Astrocyte (in vitro differentiated cells and primary cell): ENCODE results near the gene FADS3. TPM values are rescaled to one million over a fixed set of nuclear protein-coding genes. Genes with fewer than 3 reads are reported as not detected.

Source experiments
- DNase-seq: peaks from one replicate; pipeline ENCODE4 v3.0.0-alpha.2; 2010; ENCODE audit warnings: low read depth
- FAIRE-seq: peaks from 2 replicates; lab custom pipeline; 2011; peaks lifted over from hg19 to GRCh38; lab: Jason Lieb, UNC
- H2AFZ ChIP-seq: 2 replicates; pipeline ENCODE4 v1.6.0; 2012; ENCODE audit warnings: low read depth, low read length, inconsistent platforms
- H3K27ac ChIP-seq: 2 replicates; pipeline ENCODE4 v1.5.1; 2011; ENCODE audit warnings: low read depth, low read length, inconsistent platforms
- H3K27me3 ChIP-seq: 2 replicates; pipeline ENCODE4 v1.6.0; 2011; ENCODE audit warnings: low read length, inconsistent platforms; ENCODE audit not compliant: insufficient read depth
- H3K36me3 ChIP-seq: 2 replicates; pipeline ENCODE4 v1.5.1; 2011; ENCODE audit warnings: low read length, inconsistent platforms; ENCODE audit not compliant: insufficient read depth
- H3K4me1 ChIP-seq: 2 replicates; pipeline ENCODE4 v1.5.1; 2011; ENCODE audit warnings: low read length, inconsistent platforms; ENCODE audit not compliant: insufficient read depth
- H3K4me2 ChIP-seq: 2 replicates; pipeline ENCODE4 v1.6.0; 2012; ENCODE audit warnings: low read length, inconsistent platforms
- H3K4me3 ChIP-seq: 2 replicates; pipeline ENCODE4 v1.5.1; 2011; ENCODE audit warnings: low read depth, mild to moderate bottlenecking, low read length, inconsistent platforms; ENCODE audit not compliant: insufficient read depth
- H3K79me2 ChIP-seq: 2 replicates; pipeline ENCODE4 v1.6.0; 2012; ENCODE audit warnings: mild to moderate bottlenecking, low read length, inconsistent platforms; ENCODE audit not compliant: insufficient read depth
- H3K9ac ChIP-seq: 2 replicates; pipeline ENCODE4 v1.6.0; 2012; ENCODE audit warnings: mild to moderate bottlenecking, low read length, inconsistent platforms
- H3K9me3 ChIP-seq: 2 replicates; pipeline ENCODE4 v1.5.1; 2012; ENCODE audit warnings: low read depth, mild to moderate bottlenecking, low read length, inconsistent platforms; ENCODE audit not compliant: insufficient read depth
- H4K20me1 ChIP-seq: 2 replicates; pipeline ENCODE4 v1.6.0; 2012; ENCODE audit warnings: low read length, inconsistent platforms; ENCODE audit not compliant: insufficient read depth
- H3K27ac Mint-ChIP-seq: one replicate; pipeline ENCODE4 v1.8.0; 2021; ENCODE audit warnings: mild to moderate bottlenecking, mixed read lengths; ENCODE audit not compliant: unreplicated experiment
- H3K27me3 Mint-ChIP-seq: one replicate; pipeline ENCODE4 v1.8.0; 2021; ENCODE audit warnings: low read depth, mixed read lengths; ENCODE audit not compliant: unreplicated experiment
- H3K36me3 Mint-ChIP-seq: one replicate; pipeline ENCODE4 v1.8.0; 2021; ENCODE audit warnings: low read depth, mixed read lengths; ENCODE audit not compliant: unreplicated experiment
- H3K4me1 Mint-ChIP-seq: one replicate; pipeline ENCODE4 v1.8.0; 2021; ENCODE audit warnings: low read depth, mixed read lengths; ENCODE audit not compliant: unreplicated experiment
- H3K4me3 Mint-ChIP-seq: one replicate; pipeline ENCODE4 v1.8.0; 2021; ENCODE audit warnings: mild to moderate bottlenecking, moderate library complexity, mixed read lengths; ENCODE audit not compliant: unreplicated experiment
- H3K9me3 Mint-ChIP-seq: one replicate; pipeline ENCODE4 v1.8.0; 2021; ENCODE audit warnings: mild to moderate bottlenecking, mixed read lengths; ENCODE audit not compliant: unreplicated experiment
- EZH2 ChIP-seq: IDR thresholded peaks from 2 replicates; pipeline ENCODE4 v1.6.1; 2012; ENCODE audit warnings: mild to moderate bottlenecking, low read length, inconsistent platforms; ENCODE audit not compliant: insufficient read depth
- total RNA-seq: library from RNA; stranded (reverse); gene quantifications from 2 replicates; pipeline ENCODE4 v1.2.1, GENCODE V29; 2021
- TF ChIP-seq, protein P1 (sequence below): IDR thresholded peaks from 2 replicates; pipeline ENCODE4 v1.5.1; 2011; ENCODE audit warnings: low read depth, mild to moderate bottlenecking, inconsistent platforms, low read length, moderate library complexity; ENCODE audit not compliant: insufficient read depth

Gene FADS3
- total RNA-seq, 1 donor from 2014 or later = 59.1 TPM

DNA sequence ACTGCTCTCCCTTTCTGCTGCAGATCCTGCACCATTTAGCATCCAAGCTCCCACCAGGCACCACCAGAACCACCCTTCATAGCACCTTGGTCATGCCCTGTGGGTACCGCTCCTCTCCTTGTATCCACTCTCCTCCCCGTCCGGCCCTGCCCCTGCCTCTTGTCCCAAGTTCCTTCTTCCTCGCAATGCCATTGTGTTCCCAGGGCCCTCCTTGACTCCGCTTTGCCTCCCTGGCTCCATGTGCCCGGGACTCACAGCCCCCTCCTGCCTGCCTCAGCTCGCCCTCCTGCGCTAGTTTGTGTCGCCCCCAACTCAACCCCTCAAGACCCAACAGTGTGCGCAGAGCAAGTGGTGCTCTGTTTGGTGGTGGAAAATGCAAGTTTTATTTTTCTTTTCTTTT is 52.4 kb downstream of the FADS3 start:
- peaks cover 37% of the 10 kb centered on the region for H3K36me3 Mint-ChIP-seq
- DNase-seq = no peak

DNA sequence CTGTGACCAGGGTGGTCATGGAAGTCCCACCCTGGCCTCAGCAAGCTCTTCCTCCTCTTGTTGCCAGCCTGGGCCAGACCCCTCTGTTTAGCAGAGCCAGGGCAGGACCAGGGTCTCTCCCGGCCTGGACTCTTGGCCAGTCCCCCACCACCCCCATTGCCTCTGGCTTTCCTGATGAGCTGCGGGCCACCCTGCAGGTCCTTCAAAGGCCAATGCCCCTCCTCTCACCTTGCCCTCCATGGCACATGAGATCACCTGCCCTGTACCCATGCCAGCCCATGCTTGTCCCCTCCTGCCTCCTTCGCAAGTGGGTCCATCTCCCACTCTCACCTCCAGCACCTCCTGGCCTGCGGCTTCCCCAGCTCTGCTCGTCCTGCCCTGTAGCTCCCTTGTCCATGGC is 52.8 kb downstream of the FADS3 start:
- no peaks in the 10 kb centered on the region for H3K27me3 Mint-ChIP-seq
- H3K36me3 Mint-ChIP-seq = peaks cover 37% of the 10 kb centered on the region
- H3K27ac Mint-ChIP-seq = no peak overlapping the region
- no peaks in the 10 kb centered on the region for H3K4me1 Mint-ChIP-seq
- TF ChIP-seq EZH2 = no peak
- TF ChIP-seq, protein P1, sequence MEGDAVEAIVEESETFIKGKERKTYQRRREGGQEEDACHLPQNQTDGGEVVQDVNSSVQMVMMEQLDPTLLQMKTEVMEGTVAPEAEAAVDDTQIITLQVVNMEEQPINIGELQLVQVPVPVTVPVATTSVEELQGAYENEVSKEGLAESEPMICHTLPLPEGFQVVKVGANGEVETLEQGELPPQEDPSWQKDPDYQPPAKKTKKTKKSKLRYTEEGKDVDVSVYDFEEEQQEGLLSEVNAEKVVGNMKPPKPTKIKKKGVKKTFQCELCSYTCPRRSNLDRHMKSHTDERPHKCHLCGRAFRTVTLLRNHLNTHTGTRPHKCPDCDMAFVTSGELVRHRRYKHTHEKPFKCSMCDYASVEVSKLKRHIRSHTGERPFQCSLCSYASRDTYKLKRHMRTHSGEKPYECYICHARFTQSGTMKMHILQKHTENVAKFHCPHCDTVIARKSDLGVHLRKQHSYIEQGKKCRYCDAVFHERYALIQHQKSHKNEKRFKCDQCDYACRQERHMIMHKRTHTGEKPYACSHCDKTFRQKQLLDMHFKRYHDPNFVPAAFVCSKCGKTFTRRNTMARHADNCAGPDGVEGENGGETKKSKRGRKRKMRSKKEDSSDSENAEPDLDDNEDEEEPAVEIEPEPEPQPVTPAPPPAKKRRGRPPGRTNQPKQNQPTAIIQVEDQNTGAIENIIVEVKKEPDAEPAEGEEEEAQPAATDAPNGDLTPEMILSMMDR = no peak
- no peak overlapping the region for H2AFZ ChIP-seq
- H3K36me3 ChIP-seq = peaks cover 36% of the 10 kb centered on the region
- H3K4me3 Mint-ChIP-seq = no peak overlapping the region
- peaks cover 16% of the 10 kb centered on the region for H3K4me1 ChIP-seq
- FAIRE-seq = no peak
- H3K9me3 Mint-ChIP-seq = peaks cover 2% of the 10 kb centered on the region
- no peak overlapping the region for H3K9ac ChIP-seq
- peaks cover 37% of the 10 kb centered on the region for H3K79me2 ChIP-seq
- H4K20me1 ChIP-seq = peaks cover 83% of the 10 kb centered on the region
- H3K27me3 ChIP-seq = no peaks in the 10 kb centered on the region
- no peak overlapping the region for H3K4me2 ChIP-seq
- no peak for DNase-seq
- no peak overlapping the region for H3K27ac ChIP-seq
- H3K9me3 ChIP-seq = no peaks in the 10 kb centered on the region
- H3K4me3 ChIP-seq = no peak overlapping the region

More for the DNA sequence above, 52.4 kb downstream of the FADS3 start:
- Mint-ChIP-seq H3K9me3 (peaks cover 2% of the 10 kb centered on the region), H3K4me3 (no peak overlapping the region), H3K4me1 (no peaks in the 10 kb centered on the region), H3K27me3 (no peaks in the 10 kb centered on the region), H3K27ac (no peak overlapping the region)
- H3K9me3 ChIP-seq = no peaks in the 10 kb centered on the region
- H3K4me3 ChIP-seq = no peak overlapping the region
- FAIRE-seq = no peak
- TF ChIP-seq EZH2 = no peak
- TF ChIP-seq, protein P1 = no peak
- H3K9ac ChIP-seq = no peak overlapping the region
- peaks cover 33% of the 10 kb centered on the region for H3K79me2 ChIP-seq
- H3K36me3 ChIP-seq = peaks cover 36% of the 10 kb centered on the region
- peaks cover 79% of the 10 kb centered on the region for H4K20me1 ChIP-seq
- no peaks in the 10 kb centered on the region for H3K27me3 ChIP-seq
- H3K4me1 ChIP-seq = peaks cover 13% of the 10 kb centered on the region
- no peak overlapping the region for H3K27ac ChIP-seq
- H3K4me2 ChIP-seq = no peak overlapping the region
- no peak overlapping the region for H2AFZ ChIP-seq

DNA sequence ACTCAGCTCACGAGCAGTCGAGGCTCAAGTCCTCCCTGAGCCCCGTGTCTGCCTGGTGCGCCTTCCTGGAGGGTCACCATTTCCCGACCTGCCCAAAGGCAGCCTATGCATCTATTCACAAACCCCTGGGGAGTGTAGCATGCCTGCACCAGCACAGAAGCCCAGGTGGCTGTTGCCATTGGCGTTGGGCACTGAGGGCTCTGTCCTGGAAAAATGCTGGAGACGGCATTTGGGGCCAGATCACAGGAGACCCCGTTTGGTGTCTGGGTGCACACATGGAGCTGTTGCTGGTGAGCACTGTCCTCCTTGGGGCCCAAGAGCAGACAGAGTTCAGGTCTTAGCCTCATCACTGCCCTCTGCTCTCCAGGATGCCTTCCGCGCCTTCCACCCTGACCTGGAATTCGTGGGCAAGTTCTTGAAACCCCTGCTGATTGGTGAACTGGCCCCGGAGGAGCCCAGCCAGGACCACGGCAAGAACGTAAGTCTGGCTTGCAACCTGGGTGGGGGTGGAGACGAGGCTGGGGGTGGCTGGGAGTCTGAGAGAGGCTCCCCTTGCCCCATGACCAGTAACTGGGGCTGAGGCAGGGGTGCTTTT is 53.8 kb downstream of the FADS3 start:
- Histone ChIP-seq H3K79me2 (peaks cover 47% of the 10 kb centered on the region), H3K4me2 (no peak overlapping the region), H3K9ac (no peak overlapping the region), H3K27ac (no peak overlapping the region), H3K27me3 (no peaks in the 10 kb centered on the region), H3K4me3 (no peak overlapping the region), H4K20me1 (peaks cover 83% of the 10 kb centered on the region), H2AFZ (no peak overlapping the region), H3K4me1 (peaks cover 16% of the 10 kb centered on the region), H3K36me3 (peaks cover 29% of the 10 kb centered on the region), H3K9me3 (no peaks in the 10 kb centered on the region)
- FAIRE-seq (no peak), DNase-seq (no peak)
- H3K27me3 Mint-ChIP-seq = no peaks in the 10 kb centered on the region
- no peak overlapping the region for H3K4me3 Mint-ChIP-seq
- H3K27ac Mint-ChIP-seq = no peak overlapping the region
- peaks cover 39% of the 10 kb centered on the region for H3K36me3 Mint-ChIP-seq
- peaks cover 3% of the 10 kb centered on the region for H3K9me3 Mint-ChIP-seq
- no peaks in the 10 kb centered on the region for H3K4me1 Mint-ChIP-seq
- TF ChIP-seq, protein P1 = no peak
- TF ChIP-seq EZH2 = no peak
